ENCODE results near the gene CTNNAL1.

The CTNNAL1 gene

GRCh38 chr9:109033941-109034700 lies 20.8 kb upstream of the CTNNAL1 start:
- Histone ChIP-seq H2AK5ac (ENCODE audit: low read length) (no peak overlapping the region), H3K79me2 (ENCODE audit: control insufficient read depth, insufficient read depth, low read length, poor library complexity) (no peaks in the 10 kb centered on the region), H2BK12ac (ENCODE audit: low read length) (no peak overlapping the region), H3K9me3 (ENCODE audit: insufficient read depth, low read depth, low read length) (no peaks in the 10 kb centered on the region), H3K4me1 (ENCODE audit: control insufficient read depth in 1 of 2, insufficient read depth in 2 of 2, low read length in 2 of 2) (no peaks in the 10 kb centered on the region), H3K27me3 (ENCODE audit: insufficient read depth, low read length) (no peaks in the 10 kb centered on the region), H4K8ac (ENCODE audit: low read depth, low read length) (no peak overlapping the region), H3K27ac (ENCODE audit: low read depth, low read length) (no peak overlapping the region), H3K14ac (ENCODE audit: low read length) (no peak overlapping the region), H3K4me3 (ENCODE audit: low read depth, low read length) (no peak overlapping the region), H4K91ac (ENCODE audit: low read depth, low read length) (no peak overlapping the region), H2BK5ac (ENCODE audit: low read depth, low read length, poor library complexity) (no peak overlapping the region), H3K23ac (ENCODE audit: low read length) (no peak overlapping the region), H3K36me3 (ENCODE audit: control insufficient read depth in 1 of 2, insufficient read depth in 2 of 2, low read length in 2 of 2) (peaks cover 9 to 10% of the 10 kb centered on the region in 2 experiments), H3K9ac (ENCODE audit: low read length) (no peak overlapping the region), H4K12ac (ENCODE audit: low read depth, low read length) (no peak overlapping the region), H2AFZ (ENCODE audit: insufficient read depth, low read length, poor library complexity) (no peak overlapping the region), H2BK120ac (ENCODE audit: insufficient read depth, low read length, poor library complexity) (no peak overlapping the region), H3K79me1 (ENCODE audit: low read length) (no peaks in the 10 kb centered on the region), H3K4ac (ENCODE audit: low read depth, low read length) (no peak overlapping the region), H3K4me2 (ENCODE audit: low read length) (no peak overlapping the region), H3K18ac (ENCODE audit: low read length) (no peak overlapping the region)
- no peak for DNase-seq
- WGBS (ENCODE audit: extremely low coverage, insufficient coverage, insufficient read length): no CpG with 5 or more reads among the region's 6 CpGs

- WGBS (ENCODE audit: extremely low coverage, insufficient coverage, insufficient read length): no CpG with 5 or more reads among the region's 3 CpGs
- H3K14ac ChIP-seq (ENCODE audit: low read length): no peak overlapping the region
- no peak for DNase-seq
These were observed 17.9 kb upstream of the CTNNAL1 start for GRCh38 chr9:109031241-109031640.

GRCh38 chr9:109030426-109030825 lies 17.1 kb upstream of the CTNNAL1 start:
- Histone ChIP-seq H3K4ac (ENCODE audit: low read depth, low read length) (no peak overlapping the region), H3K9me3 (ENCODE audit: insufficient read depth, low read depth, low read length) (no peaks in the 10 kb centered on the region), H3K23ac (ENCODE audit: low read length) (no peak overlapping the region), H4K12ac (ENCODE audit: low read depth, low read length) (no peak overlapping the region), H2BK12ac (ENCODE audit: low read length) (no peak overlapping the region), H3K27ac (ENCODE audit: low read depth, low read length) (no peak overlapping the region), H2AK5ac (ENCODE audit: low read length) (no peak overlapping the region), H2AFZ (ENCODE audit: insufficient read depth, low read length, poor library complexity) (no peak overlapping the region), H3K18ac (ENCODE audit: low read length) (no peak overlapping the region), H3K79me2 (ENCODE audit: control insufficient read depth, insufficient read depth, low read length, poor library complexity) (no peaks in the 10 kb centered on the region), H3K79me1 (ENCODE audit: low read length) (no peaks in the 10 kb centered on the region), H3K27me3 (ENCODE audit: insufficient read depth, low read length) (no peaks in the 10 kb centered on the region), H3K9ac (ENCODE audit: low read length) (no peak overlapping the region), H3K4me3 (ENCODE audit: low read depth, low read length) (no peak overlapping the region), H2BK5ac (ENCODE audit: low read depth, low read length, poor library complexity) (no peak overlapping the region), H4K91ac (ENCODE audit: low read depth, low read length) (no peak overlapping the region), H2BK120ac (ENCODE audit: insufficient read depth, low read length, poor library complexity) (no peak overlapping the region), H3K4me2 (ENCODE audit: low read length) (no peak overlapping the region), H3K36me3 (ENCODE audit: control insufficient read depth in 1 of 2, insufficient read depth in 2 of 2, low read length in 2 of 2) (peaks cover 5 to 7% of the 10 kb centered on the region in 2 experiments), H3K14ac (ENCODE audit: low read length) (no peak overlapping the region), H4K8ac (ENCODE audit: low read depth, low read length) (no peak overlapping the region), H3K4me1 (ENCODE audit: control insufficient read depth in 1 of 2, insufficient read depth in 2 of 2, low read length in 2 of 2) (no peaks in the 10 kb centered on the region)
- no peak for DNase-seq
- WGBS (ENCODE audit: extremely low coverage, insufficient coverage, insufficient read length): no CpG with 5 or more reads among the region's 4 CpGs

More at GRCh38 chr9:109031241-109031640, 17.9 kb upstream of the CTNNAL1 start:
- H4K91ac ChIP-seq (ENCODE audit: low read depth, low read length): no peak overlapping the region
- no peaks in the 10 kb centered on the region for H3K9me3 ChIP-seq (ENCODE audit: insufficient read depth, low read depth, low read length)
- H2BK5ac ChIP-seq (ENCODE audit: low read depth, low read length, poor library complexity): no peak overlapping the region
- H3K4me1 ChIP-seq (ENCODE audit: control insufficient read depth in 1 of 2, insufficient read depth in 2 of 2, low read length in 2 of 2): no peaks in the 10 kb centered on the region
- H3K4me2 ChIP-seq (ENCODE audit: low read length): no peak overlapping the region
- H3K4ac ChIP-seq (ENCODE audit: low read depth, low read length): no peak overlapping the region
- no peaks in the 10 kb centered on the region for H3K27me3 ChIP-seq (ENCODE audit: insufficient read depth, low read length)
- H3K79me1 ChIP-seq (ENCODE audit: low read length): no peaks in the 10 kb centered on the region
- no peak overlapping the region for H4K12ac ChIP-seq (ENCODE audit: low read depth, low read length)
- no peak overlapping the region for H2AK5ac ChIP-seq (ENCODE audit: low read length)
- no peak overlapping the region for H4K8ac ChIP-seq (ENCODE audit: low read depth, low read length)
- H3K79me2 ChIP-seq (ENCODE audit: control insufficient read depth, insufficient read depth, low read length, poor library complexity): no peaks in the 10 kb centered on the region
- no peak overlapping the region for H2BK12ac ChIP-seq (ENCODE audit: low read length)
- H3K27ac ChIP-seq (ENCODE audit: low read depth, low read length): no peak overlapping the region
- no peak overlapping the region for H3K9ac ChIP-seq (ENCODE audit: low read length)
- peaks cover 9% of the 10 kb centered on the region in 2 experiments for H3K36me3 ChIP-seq (ENCODE audit: control insufficient read depth in 1 of 2, insufficient read depth in 2 of 2, low read length in 2 of 2)
- no peak overlapping the region for H3K18ac ChIP-seq (ENCODE audit: low read length)
- H3K23ac ChIP-seq (ENCODE audit: low read length): no peak overlapping the region
- no peak overlapping the region for H3K4me3 ChIP-seq (ENCODE audit: low read depth, low read length)
- no peak overlapping the region for H2AFZ ChIP-seq (ENCODE audit: insufficient read depth, low read length, poor library complexity)
- H2BK120ac ChIP-seq (ENCODE audit: insufficient read depth, low read length, poor library complexity): no peak overlapping the region

GRCh38 chr9:109028457-109028856 lies 15.2 kb upstream of the CTNNAL1 start:
- no peak overlapping the region for H4K8ac ChIP-seq (ENCODE audit: low read depth, low read length)
- H3K4me2 ChIP-seq (ENCODE audit: low read length): no peak overlapping the region
- no peak overlapping the region for H3K4ac ChIP-seq (ENCODE audit: low read depth, low read length)
- no peak overlapping the region for H3K23ac ChIP-seq (ENCODE audit: low read length)
- no peak overlapping the region for H2AFZ ChIP-seq (ENCODE audit: insufficient read depth, low read length, poor library complexity)
- no peak overlapping the region for H3K9ac ChIP-seq (ENCODE audit: low read length)
- no peak overlapping the region for H3K14ac ChIP-seq (ENCODE audit: low read length)
- no peak overlapping the region for H3K18ac ChIP-seq (ENCODE audit: low read length)
- WGBS (ENCODE audit: extremely low coverage, insufficient coverage, insufficient read length): no CpG with 5 or more reads among the region's 4 CpGs
- H4K12ac ChIP-seq (ENCODE audit: low read depth, low read length): no peak overlapping the region
- no peak overlapping the region for H3K4me3 ChIP-seq (ENCODE audit: low read depth, low read length)
- no peak overlapping the region for H2BK120ac ChIP-seq (ENCODE audit: insufficient read depth, low read length, poor library complexity)
- H3K27me3 ChIP-seq (ENCODE audit: insufficient read depth, low read length): no peaks in the 10 kb centered on the region
- H3K79me2 ChIP-seq (ENCODE audit: control insufficient read depth, insufficient read depth, low read length, poor library complexity): no peaks in the 10 kb centered on the region
- DNase-seq: no peak
- no peaks in the 10 kb centered on the region for H3K4me1 ChIP-seq (ENCODE audit: control insufficient read depth in 1 of 2, insufficient read depth in 2 of 2, low read length in 2 of 2)
- no peak overlapping the region for H3K27ac ChIP-seq (ENCODE audit: low read depth, low read length)
- H2BK5ac ChIP-seq (ENCODE audit: low read depth, low read length, poor library complexity): no peak overlapping the region
- no peak overlapping the region for H4K91ac ChIP-seq (ENCODE audit: low read depth, low read length)
- no peaks in the 10 kb centered on the region for H3K9me3 ChIP-seq (ENCODE audit: insufficient read depth, low read depth, low read length)
- no peak overlapping the region for H2BK12ac ChIP-seq (ENCODE audit: low read length)
- peaks cover 5 to 7% of the 10 kb centered on the region in 2 experiments for H3K36me3 ChIP-seq (ENCODE audit: control insufficient read depth in 1 of 2, insufficient read depth in 2 of 2, low read length in 2 of 2)
- H2AK5ac ChIP-seq (ENCODE audit: low read length): no peak overlapping the region
- H3K79me1 ChIP-seq (ENCODE audit: low read length): no peaks in the 10 kb centered on the region
